ENCODE data around the gene MAP3K19. TPM values are rescaled to one million over a fixed set of nuclear protein-coding genes. Genes with fewer than 3 reads are reported as not detected.

Gene MAP3K19
- total RNA-seq, 4 donors from 2014 or later: not detected

GRCh38 chr2:135030826-135031225 lies 16.4 kb downstream of the MAP3K19 start:
- DNase-seq (ENCODE audit: low spot score) (no peak), ATAC-seq (ENCODE audit: low FRiP score) (no peak)
- no peak for TF ChIP-seq CTCF (IDR thresholded peaks at IDR 0.05)

- ATAC-seq (ENCODE audit: low FRiP score) (no peak), DNase-seq (ENCODE audit: low spot score) (no peak)
- TF ChIP-seq CTCF (IDR thresholded peaks at IDR 0.05): no peak
These were observed 17.6 kb downstream of the MAP3K19 start for GRCh38 chr2:135029481-135030134.

GRCh38 chr2:135023886-135024485 lies 23.3 kb downstream of the MAP3K19 start:
- no peak for ATAC-seq (ENCODE audit: low FRiP score)
- DNase-seq (ENCODE audit: low spot score): no peak
- no peak for TF ChIP-seq CTCF (IDR thresholded peaks at IDR 0.05)

GRCh38 chr2:135022952-135023880 lies 24.0 kb downstream of the MAP3K19 start:
- DNase-seq (ENCODE audit: low spot score) (no peak), ATAC-seq (ENCODE audit: low FRiP score) (no peak)
- no peak for TF ChIP-seq CTCF (IDR thresholded peaks at IDR 0.05)

- no peak for TF ChIP-seq CTCF (IDR thresholded peaks at IDR 0.05)
- no peak for ATAC-seq (ENCODE audit: low FRiP score)
- no peak for DNase-seq (ENCODE audit: low spot score)
These were observed 25.6 kb downstream of the MAP3K19 start for GRCh38 chr2:135021618-135022017.

GRCh38 chr2:135011633-135012032 lies 35.6 kb downstream of the MAP3K19 start:
- ATAC-seq (ENCODE audit: low FRiP score): no peak
- no peak for TF ChIP-seq CTCF (IDR thresholded peaks at IDR 0.05)
- no peak for DNase-seq (ENCODE audit: low spot score)
